CD8-positive, alpha-beta memory T cell (primary cell): ENCODE measurements around the gene HSPB9. TPM values are rescaled to one million over a fixed set of nuclear protein-coding genes. Genes with fewer than 3 reads are reported as not detected.

ENCODE experiments used
- CTCF ChIA-PET: fragments of 350-600 bp; sonication (Branson Sonifier 250); formaldehyde crosslinking; loops from one replicate; lab custom pipeline; 2021; ENCODE audit warnings: antibody characterized with exemption; lab: Charles Lee
- POLR2A ChIA-PET: fragments of 350-600 bp; sonication (Branson Sonifier 250); formaldehyde crosslinking; loops from one replicate; lab custom pipeline; 2021; ENCODE audit warnings: antibody characterized with exemption; lab: Charles Lee
- DNase-seq, 5 donors: peaks; one replicate each; pipeline versions ENCODE4 v3.0.0 to v3.0.0-alpha.2; 2020 to 2022; ENCODE audit warnings: mixed read lengths in 1 of 5
- H3K27ac ChIP-seq: one replicate; pipeline ENCODE4 v1.7.0; 2013; ENCODE audit warnings: low read depth, mild to moderate bottlenecking, low read length, moderate library complexity
- H3K27me3 ChIP-seq: 2 replicates; pipeline ENCODE4 v1.7.0; 2013; ENCODE audit warnings: low read length, mild to moderate bottlenecking; ENCODE audit not compliant: insufficient read depth, poor library complexity, severe bottlenecking
- H3K36me3 ChIP-seq: 2 replicates; pipeline ENCODE4 v1.7.0; 2013; ENCODE audit warnings: mild to moderate bottlenecking, low read length, moderate library complexity; ENCODE audit not compliant: insufficient read depth
- H3K4me1 ChIP-seq: 2 replicates; pipeline ENCODE4 v1.7.0; 2013; ENCODE audit warnings: mild to moderate bottlenecking, low read length, moderate library complexity; ENCODE audit not compliant: insufficient read depth
- H3K4me3 ChIP-seq: 2 replicates; pipeline ENCODE4 v1.7.0; 2013; ENCODE audit warnings: mild to moderate bottlenecking, low read length
- H3K9me3 ChIP-seq: 2 replicates; pipeline ENCODE4 v1.7.0; 2013; ENCODE audit warnings: mild to moderate bottlenecking, low read length
- H3K27ac Mint-ChIP-seq, 8 donors: one replicate each; pipeline ENCODE4 v1.8.0; 2020 to 2021; ENCODE audit warnings: mixed read lengths in 8 of 8, mild to moderate bottlenecking in 6 of 8, inconsistent platforms in 3 of 8, moderate library complexity in 3 of 8
- H3K27me3 Mint-ChIP-seq, 2 donors: one replicate each; pipeline ENCODE4 v1.8.0; 2020 to 2021; ENCODE audit warnings: mixed read lengths in 2 of 2, mild to moderate bottlenecking in 1 of 2, moderate library complexity in 1 of 2
- H3K36me3 Mint-ChIP-seq, 3 donors: one replicate each; pipeline ENCODE4 v1.8.0; 2020 to 2021; ENCODE audit warnings: mixed read lengths in 3 of 3, inconsistent platforms in 1 of 3, mild to moderate bottlenecking in 1 of 3
- H3K4me1 Mint-ChIP-seq, 3 donors: one replicate each; pipeline ENCODE4 v1.8.0; 2020 to 2021; ENCODE audit warnings: mixed read lengths in 3 of 3, inconsistent platforms in 1 of 3, mild to moderate bottlenecking in 1 of 3
- H3K4me3 Mint-ChIP-seq, 7 donors: one replicate each; pipeline ENCODE4 v1.8.0; 2020 to 2021; ENCODE audit warnings: mixed read lengths in 7 of 7, mild to moderate bottlenecking in 6 of 7, moderate library complexity in 4 of 7, inconsistent platforms in 2 of 7
- H3K9me3 Mint-ChIP-seq, 5 donors: one replicate each; pipeline ENCODE4 v1.8.0; 2020 to 2022; ENCODE audit warnings: mixed read lengths in 5 of 5, mild to moderate bottlenecking in 3 of 5, moderate library complexity in 2 of 5, inconsistent platforms in 1 of 5
- polyA plus RNA-seq: library from polyadenylated mRNA; unstranded; fragments of 300-500 nt; fragmentation: Illumina TruSeq; gene quantifications from one replicate; pipeline ENCODE4 v1.2.3, GENCODE V29; 2021
- total RNA-seq, 2 experiments: library from RNA; stranded (reverse); gene quantifications; one replicate each; pipeline ENCODE4 v1.2.3, GENCODE V29; 2021

HSPB9 gene
- total and polyA plus RNA-seq, 3 experiments from 2014 or later = 0.11 to 0.15 TPM; not detected in 1

DNA sequence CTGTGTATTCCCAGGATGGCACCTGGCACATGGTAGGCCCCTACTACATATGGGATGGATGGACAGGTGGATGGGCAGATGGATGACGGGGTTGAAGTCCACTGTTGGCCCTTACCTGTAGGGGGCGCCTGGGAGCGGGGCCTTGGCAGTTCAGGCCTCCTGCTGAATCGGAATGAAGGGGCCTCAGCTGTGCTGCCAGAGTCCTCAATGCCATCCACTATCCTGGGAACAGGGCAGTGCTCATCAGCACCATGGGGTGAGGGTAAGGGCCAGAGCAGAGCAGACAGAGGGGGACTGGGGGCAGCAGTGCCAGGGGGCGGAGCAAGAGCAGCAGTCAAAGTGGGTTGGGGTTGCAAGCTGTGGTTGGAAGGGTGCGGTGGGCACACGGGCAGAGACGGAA is 40.5 kb downstream of the HSPB9 start:
- POLR2A ChIA-PET = no interaction called here
- no peaks in the 10 kb centered on the region for H3K4me1 ChIP-seq
- H3K4me3 ChIP-seq = no peak overlapping the region
- no peak overlapping the region for H3K27ac ChIP-seq
- H3K36me3 ChIP-seq = no peaks in the 10 kb centered on the region
- CTCF ChIA-PET = interaction anchor here (1.2 kb wide), 1 partner anchor 17 kb away, joined by 3 read pairs; the partner anchor contains the start of gene KCNH4
- Mint-ChIP-seq H3K36me3 (no peaks in the 10 kb centered on the region), H3K4me1 (no peaks in the 10 kb centered on the region), H3K4me3 (no peak overlapping the region), H3K27me3 (peaks cover 0 to 6% of the 10 kb centered on the region in 2 donors), H3K9me3 (no peaks in the 10 kb centered on the region), H3K27ac (no peak overlapping the region)
- no peaks in the 10 kb centered on the region for H3K9me3 ChIP-seq
- no peaks in the 10 kb centered on the region for H3K27me3 ChIP-seq
- peak in 2 of 5 donors; percentile 17 to 18 for DNase-seq

DNA sequence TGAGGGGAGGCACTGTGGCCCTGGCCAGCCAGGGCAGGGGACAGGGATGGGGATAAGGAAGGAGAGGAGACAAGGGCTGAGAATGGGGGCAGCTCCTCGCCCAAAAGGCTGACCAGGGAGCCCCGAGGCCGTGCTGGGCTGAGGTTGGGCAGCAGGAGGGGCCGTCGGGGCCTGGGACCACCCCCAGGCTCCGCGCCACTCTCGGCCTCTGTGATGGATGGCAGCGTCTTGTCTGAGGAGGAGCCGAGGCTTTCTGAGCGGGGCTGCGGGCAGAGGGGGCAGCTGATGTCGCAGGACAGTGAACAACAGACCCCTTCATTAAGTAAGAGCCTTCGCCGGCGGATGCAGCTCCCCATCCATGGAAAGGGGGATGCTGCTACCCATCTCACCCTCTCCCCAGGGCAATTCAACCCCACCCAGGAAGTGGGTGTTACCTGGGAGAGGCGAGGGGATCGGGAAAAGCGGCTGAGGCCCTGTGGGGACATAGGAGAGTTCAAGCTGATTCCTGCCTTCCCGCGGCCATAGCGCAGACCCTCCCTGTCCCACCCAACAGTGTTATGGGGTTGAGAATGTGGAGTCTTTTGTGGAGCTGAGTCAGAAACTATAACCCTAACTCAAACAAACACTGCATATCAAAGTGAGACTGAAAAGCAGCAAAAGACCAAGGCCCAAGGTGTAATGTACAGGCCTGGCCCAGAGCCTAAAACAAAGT is 41.2 kb downstream of the HSPB9 start:
- peaks cover 0 to 6% of the 10 kb centered on the region in 2 donors for H3K27me3 Mint-ChIP-seq
- H3K27me3 ChIP-seq = no peaks in the 10 kb centered on the region
- no peaks in the 10 kb centered on the region for H3K4me1 ChIP-seq
- no peak overlapping the region for H3K4me3 Mint-ChIP-seq
- H3K4me1 Mint-ChIP-seq = no peaks in the 10 kb centered on the region
- DNase-seq = no peak
- ChIA-PET POLR2A (no interaction called here), CTCF (interaction anchor here (1.2 kb wide), 1 partner anchor 17 kb away, joined by 3 read pairs; the partner anchor contains the start of gene KCNH4)
- no peaks in the 10 kb centered on the region for H3K36me3 Mint-ChIP-seq
- H3K27ac Mint-ChIP-seq = peak overlapping the region in 2 of 8 donors; percentile 22 to 67
- H3K4me3 ChIP-seq = no peak overlapping the region
- H3K27ac ChIP-seq = no peak overlapping the region
- no peaks in the 10 kb centered on the region for H3K36me3 ChIP-seq
- no peaks in the 10 kb centered on the region for H3K9me3 Mint-ChIP-seq
- H3K9me3 ChIP-seq = no peaks in the 10 kb centered on the region

DNA sequence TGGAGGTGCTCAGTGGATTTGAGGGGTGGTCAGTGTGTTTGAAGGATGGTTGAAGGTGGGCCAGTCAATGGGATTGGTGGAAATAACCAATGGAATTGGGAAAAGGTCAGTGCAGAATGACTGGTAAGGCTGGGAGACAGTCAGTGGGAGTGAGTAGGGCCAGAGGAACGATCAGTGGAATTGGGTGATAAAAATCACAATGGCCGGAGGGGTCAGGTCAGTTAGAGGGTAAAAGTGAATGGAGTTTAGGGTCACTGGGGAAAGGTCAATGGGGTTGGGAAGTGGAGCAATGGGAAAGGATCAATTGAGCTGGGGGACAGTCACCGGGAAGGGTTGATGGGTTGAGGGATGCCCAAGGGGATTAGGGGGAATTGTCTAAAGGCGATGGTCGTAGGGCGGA is 43.1 kb downstream of the HSPB9 start:
- Histone ChIP-seq H3K4me3 (no peak overlapping the region), H3K27ac (no peak overlapping the region), H3K9me3 (no peaks in the 10 kb centered on the region), H3K36me3 (no peaks in the 10 kb centered on the region), H3K4me1 (no peaks in the 10 kb centered on the region), H3K27me3 (no peaks in the 10 kb centered on the region)
- POLR2A ChIA-PET = interaction anchor here (0.5 to 0.7 kb wide), 2 partner anchors 16 to 21 kb away, joined by 4 read pairs; no protein-coding TSS in a partner anchor
- Mint-ChIP-seq H3K4me3 (no peak overlapping the region), H3K36me3 (no peaks in the 10 kb centered on the region), H3K9me3 (no peaks in the 10 kb centered on the region), H3K4me1 (no peaks in the 10 kb centered on the region), H3K27ac (no peak overlapping the region), H3K27me3 (peaks cover 0 to 10% of the 10 kb centered on the region in 2 donors)
- CTCF ChIA-PET = no interaction called here
- DNase-seq = no peak

DNA sequence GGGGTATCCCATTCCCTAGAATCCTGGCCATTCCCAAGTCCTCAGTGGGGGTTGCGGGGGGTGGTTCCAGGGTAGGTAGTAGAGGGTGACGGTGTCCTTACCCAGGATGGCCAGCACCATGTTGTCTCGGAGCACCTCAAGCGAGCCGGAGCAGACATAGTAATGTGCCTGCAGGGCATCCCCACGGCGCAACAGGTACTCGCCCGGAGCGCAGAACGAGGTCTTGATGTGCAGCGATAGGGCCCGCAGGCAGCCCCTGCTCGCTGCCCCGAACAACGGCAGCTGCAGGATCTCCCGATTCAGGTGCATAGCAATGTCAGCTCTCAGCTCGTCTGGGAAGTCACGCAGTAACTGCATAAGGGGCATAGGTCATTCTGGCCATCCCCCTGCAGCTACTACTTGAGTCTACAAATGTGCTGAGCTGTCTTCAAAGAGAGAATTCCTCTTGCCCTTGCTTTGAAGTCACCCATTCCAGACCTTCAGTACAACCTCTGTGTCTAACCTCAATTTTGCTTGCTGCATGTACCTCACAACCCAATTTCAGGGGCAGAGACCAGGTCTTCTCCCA is 43.7 kb downstream of the HSPB9 start:
- CTCF ChIA-PET = interaction anchor here (0.7 kb wide), 1 partner anchor 15 kb away, joined by 3 read pairs; no protein-coding TSS in a partner anchor
- H3K4me3 ChIP-seq = no peak overlapping the region
- no peak for DNase-seq
- no peaks in the 10 kb centered on the region for H3K27me3 ChIP-seq
- POLR2A ChIA-PET = interaction anchor here (0.5 to 0.7 kb wide), 2 partner anchors 16 to 21 kb away, joined by 4 read pairs; no protein-coding TSS in a partner anchor
- no peaks in the 10 kb centered on the region for H3K36me3 ChIP-seq
- no peaks in the 10 kb centered on the region for H3K36me3 Mint-ChIP-seq
- no peaks in the 10 kb centered on the region for H3K4me1 ChIP-seq
- peaks cover 0 to 10% of the 10 kb centered on the region in 2 donors for H3K27me3 Mint-ChIP-seq
- H3K27ac Mint-ChIP-seq = no peak overlapping the region
- no peaks in the 10 kb centered on the region for H3K9me3 Mint-ChIP-seq
- no peaks in the 10 kb centered on the region for H3K4me1 Mint-ChIP-seq
- H3K4me3 Mint-ChIP-seq = no peak overlapping the region
- H3K9me3 ChIP-seq = no peaks in the 10 kb centered on the region
- H3K27ac ChIP-seq = no peak overlapping the region

DNA sequence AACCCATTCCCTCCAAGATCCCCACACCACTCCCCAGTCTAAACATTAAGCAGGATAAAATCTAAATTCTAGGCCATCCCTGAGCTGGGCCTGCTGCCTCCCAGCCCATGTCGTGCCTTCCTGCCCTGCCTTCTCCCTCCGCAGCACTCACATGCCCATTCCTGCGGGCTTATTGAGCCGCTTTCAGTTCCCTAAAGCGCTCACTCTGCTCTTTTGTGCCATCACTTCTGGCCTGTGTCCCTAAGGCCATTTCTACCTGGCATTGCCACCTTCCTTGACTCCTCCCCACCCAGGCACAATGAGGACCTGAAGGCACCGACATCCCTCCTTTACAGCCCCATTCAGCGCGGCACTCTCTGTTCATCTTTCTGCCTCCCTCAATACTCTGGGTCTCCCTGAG is 45.2 kb downstream of the HSPB9 start:
- H3K27ac Mint-ChIP-seq = no peak overlapping the region
- Histone ChIP-seq H3K9me3 (no peaks in the 10 kb centered on the region), H3K4me1 (no peaks in the 10 kb centered on the region), H3K36me3 (no peaks in the 10 kb centered on the region), H3K27me3 (no peaks in the 10 kb centered on the region), H3K27ac (no peak overlapping the region), H3K4me3 (no peak overlapping the region)
- no peaks in the 10 kb centered on the region for H3K36me3 Mint-ChIP-seq
- no peaks in the 10 kb centered on the region for H3K9me3 Mint-ChIP-seq
- CTCF ChIA-PET = no interaction called here
- H3K27me3 Mint-ChIP-seq = peaks cover 0 to 10% of the 10 kb centered on the region in 2 donors
- H3K4me1 Mint-ChIP-seq = no peaks in the 10 kb centered on the region
- H3K4me3 Mint-ChIP-seq = no peak overlapping the region
- POLR2A ChIA-PET = no interaction called here
- DNase-seq = no peak

DNA sequence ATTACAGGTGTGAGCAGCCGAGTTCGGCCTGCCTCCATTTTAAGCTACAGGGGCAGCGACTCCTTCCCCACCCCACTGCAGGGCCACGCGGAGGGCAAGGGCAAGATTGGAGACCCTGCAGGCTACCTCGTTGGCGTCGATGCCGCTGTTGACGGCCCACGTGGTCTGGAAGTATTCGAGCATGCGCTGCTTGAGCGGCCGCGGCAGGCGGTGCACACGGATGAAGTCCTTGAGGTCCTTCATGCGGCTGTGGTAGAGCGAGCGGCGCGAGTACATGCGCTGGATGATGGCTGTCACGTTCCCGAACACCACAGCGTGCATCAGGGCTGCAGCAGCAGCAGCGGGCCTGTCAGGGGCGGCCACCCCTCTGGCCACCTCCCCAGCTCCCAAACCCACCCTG is 46.7 kb downstream of the HSPB9 start:
- no peaks in the 10 kb centered on the region for H3K9me3 Mint-ChIP-seq
- H3K4me3 Mint-ChIP-seq = no peak overlapping the region
- no peaks in the 10 kb centered on the region for H3K9me3 ChIP-seq
- H3K4me3 ChIP-seq = no peak overlapping the region
- ChIA-PET CTCF (no interaction called here), POLR2A (no interaction called here)
- no peaks in the 10 kb centered on the region for H3K4me1 ChIP-seq
- H3K27me3 ChIP-seq = no peaks in the 10 kb centered on the region
- no peaks in the 10 kb centered on the region for H3K36me3 ChIP-seq
- no peaks in the 10 kb centered on the region for H3K36me3 Mint-ChIP-seq
- no peak for DNase-seq
- H3K4me1 Mint-ChIP-seq = no peaks in the 10 kb centered on the region
- peaks cover 0 to 10% of the 10 kb centered on the region in 2 donors for H3K27me3 Mint-ChIP-seq
- no peak overlapping the region for H3K27ac Mint-ChIP-seq
- no peak overlapping the region for H3K27ac ChIP-seq

DNA sequence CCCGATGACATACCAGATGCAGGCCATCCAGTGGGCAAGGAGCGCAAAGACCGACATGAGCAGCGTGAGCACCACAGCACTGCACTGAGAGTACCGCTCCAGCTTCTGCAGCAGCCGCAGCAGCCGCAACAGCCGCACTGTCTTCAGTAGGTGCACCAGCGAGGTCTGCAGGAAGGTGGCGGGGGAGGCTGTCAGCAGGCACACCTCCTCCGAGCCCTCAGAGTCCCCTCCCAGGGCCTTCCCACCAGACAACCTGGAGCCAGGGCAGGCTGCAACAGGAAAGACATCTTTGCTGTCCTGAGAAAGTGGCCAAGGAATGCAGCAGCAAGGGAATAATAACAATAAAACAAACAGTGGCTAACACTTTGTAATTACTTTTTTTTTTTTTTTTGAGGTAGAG is 49.2 kb downstream of the HSPB9 start:
- ChIA-PET POLR2A (no interaction called here), CTCF (interaction anchor here (1.2 kb wide), 1 partner anchor 9 kb away, joined by 3 read pairs; the partner anchor contains the start of gene KCNH4)
- Histone ChIP-seq H3K27me3 (no peaks in the 10 kb centered on the region), H3K4me1 (no peaks in the 10 kb centered on the region), H3K4me3 (no peak overlapping the region), H3K9me3 (no peaks in the 10 kb centered on the region), H3K27ac (no peak overlapping the region), H3K36me3 (no peaks in the 10 kb centered on the region)
- DNase-seq = no peak
- Mint-ChIP-seq H3K27me3 (peaks cover 0 to 7% of the 10 kb centered on the region in 2 donors), H3K4me1 (no peaks in the 10 kb centered on the region), H3K9me3 (no peaks in the 10 kb centered on the region), H3K4me3 (no peak overlapping the region), H3K27ac (no peak overlapping the region), H3K36me3 (no peaks in the 10 kb centered on the region)
